ENCODE results near the gene DTX4. TPM values are rescaled to one million over a fixed set of nuclear protein-coding genes. Genes with fewer than 3 reads are reported as not detected.

The DTX4 gene
- total RNA-seq, 1 experiment from 2014 or later: 7.6 TPM

DNA sequence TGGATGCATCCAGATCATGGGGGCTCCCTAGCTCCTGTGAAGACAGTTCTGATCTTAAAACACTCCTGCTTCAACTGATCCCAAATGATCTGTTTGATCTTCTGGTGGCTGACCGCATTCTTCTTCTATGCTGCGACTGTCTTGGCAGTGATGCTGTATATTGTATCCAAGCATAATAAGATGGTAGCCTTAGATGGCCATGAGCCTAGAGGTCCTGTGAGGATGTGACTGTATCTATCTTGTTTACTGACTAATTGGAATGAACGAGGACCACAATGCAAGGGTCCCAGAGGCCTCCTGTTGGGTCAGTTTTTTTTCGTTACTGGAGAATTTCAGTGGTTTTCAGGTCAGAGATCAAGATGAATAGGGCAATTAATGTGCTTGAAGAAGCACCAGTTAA is 47.9 kb downstream of the DTX4 start:
- ChIA-PET RAD21 (ENCODE audit: low non-redundant PET in 1 of 2, low total read pairs in 2 of 2, uncharacterized antibody in 2 of 2, unreplicated experiment in 2 of 2) (no interaction called here), CTCF (interaction anchor here (0.9 kb wide), 1 partner anchor 13 kb away, joined by 3 read pairs; no protein-coding TSS in a partner anchor), POLR2A (no interaction called here)
- H3K4me1 ChIP-seq (ENCODE audit: control insufficient read depth in 1 of 2, insufficient read depth in 2 of 2, low read length in 2 of 2): 0 out of 4 replicates have a peak, but pooled peaks cover 0 to 3% of the 10 kb centered on the region in 2 experiments
- H3K4me3 ChIP-seq (replicated peaks in 1 of 2; ENCODE audit: low read depth in 1 of 2, low read length in 2 of 2): no peak overlapping the region
- H4K20me1 ChIP-seq (ENCODE audit: insufficient read depth): no peaks in the 10 kb centered on the region
- 0 out of 2 replicates have a peak, but pooled peaks cover 4% of the 10 kb centered on the region for H3K27me3 ChIP-seq (ENCODE audit: insufficient read depth, low read length)
- no peak overlapping the region for H3K9ac ChIP-seq (ENCODE audit: low read length)
- no peak overlapping the region for H2AFZ ChIP-seq (ENCODE audit: low read depth, low read length, poor library complexity, severe bottlenecking)
- intact Hi-C loops (cut with micrococcal nuclease): no loop called here
- BruUV-seq (replicated peaks): no TSS peak
- no peaks in the 10 kb centered on the region for H3K36me3 ChIP-seq (ENCODE audit: control insufficient read depth in 1 of 2, insufficient read depth in 2 of 2, low read length in 2 of 2)
- ATAC-seq: no peak
- TF ChIP-seq CTCF (IDR thresholded peaks at IDR 0.05 in 2 of 3, conservative IDR thresholded peaks at IDR 0.05 in 1 of 3; ENCODE audit: borderline replicate concordance in 1 of 3, insufficient read depth in 1 of 3, low read depth in 2 of 3, low read length in 2 of 3): no peak
- TF ChIP-seq POLR2A (IDR thresholded peaks at IDR 0.05; ENCODE audit: borderline replicate concordance, extremely low read depth, insufficient read depth, insufficient read length): no peak
- TF ChIP-seq, protein P1, sequence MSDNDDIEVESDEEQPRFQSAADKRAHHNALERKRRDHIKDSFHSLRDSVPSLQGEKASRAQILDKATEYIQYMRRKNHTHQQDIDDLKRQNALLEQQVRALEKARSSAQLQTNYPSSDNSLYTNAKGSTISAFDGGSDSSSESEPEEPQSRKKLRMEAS (IDR thresholded peaks at IDR 0.05): no peak
- no peak for TF ChIP-seq YY1 (IDR thresholded peaks at IDR 0.05; ENCODE audit: extremely low read depth, insufficient replicate concordance, low read depth, low read length)
- TF ChIP-seq FOSL1 (IDR thresholded peaks at IDR 0.05; ENCODE audit: low read depth): no peak
- TF ChIP-seq EZH2phosphoT487 (IDR thresholded peaks at IDR 0.05; ENCODE audit: borderline replicate concordance): no peak
- no peak for TF ChIP-seq SIN3A (IDR thresholded peaks at IDR 0.05; ENCODE audit: low read depth)
- no peak for TF ChIP-seq ATF3 (IDR thresholded peaks at IDR 0.05)
- TF ChIP-seq RAD21 (IDR thresholded peaks at IDR 0.05; ENCODE audit: low read depth): no peak
- TF ChIP-seq EZH2 (IDR thresholded peaks at IDR 0.05): no peak
- no peak overlapping the region for H3K27ac ChIP-seq (ENCODE audit: low read depth, low read length)
- no peak overlapping the region for H3K4me2 ChIP-seq (ENCODE audit: low read length)
- no peaks in the 10 kb centered on the region for H3K9me3 ChIP-seq (ENCODE audit: control insufficient read depth in 1 of 2, insufficient read depth in 1 of 2, low read depth in 1 of 2, low read length in 2 of 2)
- DNase-seq (ENCODE audit: low read depth, low spot score): no peak
- no peaks in the 10 kb centered on the region for H3K79me2 ChIP-seq (ENCODE audit: insufficient read depth, low read length)
- H3K9me2 ChIP-seq (ENCODE audit: insufficient read depth): no peaks in the 10 kb centered on the region

Data from HCT116 (cell line).